HG02759 (cell line): ENCODE measurements around the gene MANEA.
"Not testable (repeated sequence)": the region's sequence is repeated elsewhere in the genome, so short reads cannot be mapped to it uniquely, and the experiment has no call there.

ENCODE experiments used
- ATAC-seq: cut with Tn5 transposase; IDR thresholded peaks from one replicate; pipeline ENCODE4 v1.9.1; 2021; ENCODE audit warnings: mild to moderate bottlenecking, moderate library complexity; ENCODE audit not compliant: unreplicated experiment

The MANEA gene

GRCh38 chr6:95584226-95584625 lies 6.9 kb downstream of the MANEA start:
- ATAC-seq, result not testable (repeated sequence)

GRCh38 chr6:95587989-95588388 lies 10.7 kb downstream of the MANEA start:
- ATAC-seq, result no peak

GRCh38 chr6:95589067-95589466 lies 11.7 kb downstream of the MANEA start:
- ATAC-seq, result no peak

- no peak for ATAC-seq
Measured at GRCh38 chr6:95589826-95590570, 12.7 kb downstream of the MANEA start.

- no peak for ATAC-seq
Measured at GRCh38 chr6:95593025-95593424, 15.7 kb downstream of the MANEA start.

- ATAC-seq, result no peak
Measured at GRCh38 chr6:95596021-95596420, 18.7 kb downstream of the MANEA start.

GRCh38 chr6:95599706-95600105 lies 22.4 kb downstream of the MANEA start:
- no peak for ATAC-seq

GRCh38 chr6:95601133-95601532 lies 23.8 kb downstream of the MANEA start:
- ATAC-seq, result no peak

GRCh38 chr6:95614094-95614493 lies 36.8 kb downstream of the MANEA start:
- ATAC-seq, result no peak

- ATAC-seq, result no peak
Measured at GRCh38 chr6:95629551-95629950, 52.2 kb downstream of the MANEA start.

- no peak for ATAC-seq
Measured at GRCh38 chr6:95636552-95637431, 59.5 kb downstream of the MANEA start.

GRCh38 chr6:95648636-95649035 lies 71.3 kb downstream of the MANEA start:
- ATAC-seq, result no peak

- ATAC-seq, result no peak
Measured at GRCh38 chr6:95649451-95649850, 72.1 kb downstream of the MANEA start.

GRCh38 chr6:95654176-95654575 lies 76.8 kb downstream of the MANEA start:
- no peak for ATAC-seq

- ATAC-seq, result no peak
Measured at GRCh38 chr6:95658886-95659285, 81.6 kb downstream of the MANEA start.
